Measurements from ENCODE around the gene GNRH2. TPM values are rescaled to one million over a fixed set of nuclear protein-coding genes. Genes with fewer than 3 reads are reported as not detected.

Gene GNRH2
- polyA plus RNA-seq, 4 donors, result 0.15 to 0.83 TPM; not detected in 2

GRCh38 chr20:3084283-3084985 is 41.0 kb downstream of the GNRH2 start, which contains the start of gene AVP:
TSS of gene AVP (minus strand) at chr20:3084724. CDS start at chr20:3084674, 50 bp downstream.
- Histone ChIP-seq H3K4me3 (ENCODE audit: low read depth in 1 of 3, low read length in 3 of 3) (no peak within 1 kb of the TSS), H3K9me3 (ENCODE audit: control insufficient read depth in 2 of 2, insufficient read depth in 1 of 2, low read depth in 1 of 2, low read length in 1 of 2) (no peaks in the 10 kb centered on the region), H3K27ac (ENCODE audit: low read depth in 1 of 3, low read length in 2 of 3) (no peak within 1 kb of the TSS), H3K4me1 (ENCODE audit: control insufficient read depth in 3 of 3, insufficient read depth in 2 of 3, low read depth in 1 of 3, low read length in 2 of 3) (no peaks in the 10 kb centered on the region), H3K27me3 (ENCODE audit: control insufficient read depth in 3 of 3, insufficient read depth in 3 of 3, low read length in 3 of 3) (peaks cover 6 to 34% (median 13%) of the 10 kb centered on the region in 3 donors), H3K36me3 (ENCODE audit: control insufficient read depth in 3 of 3, insufficient read depth in 2 of 3, low read depth in 1 of 3, low read length in 3 of 3) (no peaks in the 10 kb centered on the region)
- DNase-seq (no peak), FAIRE-seq (no peak)
- 82 to 92% (median 90%) methylated on average over 26 to 28 of the region's 28 CpGs for WGBS, 3 donors

- no peak for FAIRE-seq
- no peaks in the 10 kb centered on the region for H3K4me1 ChIP-seq (ENCODE audit: control insufficient read depth in 3 of 3, insufficient read depth in 2 of 3, low read depth in 1 of 3, low read length in 2 of 3)
- no peak overlapping the region for H3K4me3 ChIP-seq (ENCODE audit: low read depth in 1 of 3, low read length in 3 of 3)
- 83 to 90% (median 88%) methylated on average over 7 of the region's 7 CpGs for WGBS, 3 donors
- H3K36me3 ChIP-seq (ENCODE audit: control insufficient read depth in 3 of 3, insufficient read depth in 2 of 3, low read depth in 1 of 3, low read length in 3 of 3), result no peaks in the 10 kb centered on the region
- H3K27me3 ChIP-seq (ENCODE audit: control insufficient read depth in 3 of 3, insufficient read depth in 3 of 3, low read length in 3 of 3), result peaks cover 6 to 34% (median 13%) of the 10 kb centered on the region in 3 donors
- H3K27ac ChIP-seq (ENCODE audit: low read depth in 1 of 3, low read length in 2 of 3), result no peak overlapping the region
- H3K9me3 ChIP-seq (ENCODE audit: control insufficient read depth in 2 of 2, insufficient read depth in 1 of 2, low read depth in 1 of 2, low read length in 1 of 2), result no peaks in the 10 kb centered on the region
- DNase-seq, result no peak
These were observed 41.6 kb downstream of the GNRH2 start for GRCh38 chr20:3084986-3085360.

- peaks cover 6 to 32% (median 10%) of the 10 kb centered on the region in 3 donors for H3K27me3 ChIP-seq (ENCODE audit: control insufficient read depth in 3 of 3, insufficient read depth in 3 of 3, low read length in 3 of 3)
These were observed 42.2 kb downstream of the GNRH2 start for GRCh38 chr20:3085571-3086072.

GRCh38 chr20:3088031-3088430 is 44.6 kb downstream of the GNRH2 start:
- 83 to 87% (median 84%) methylated on average over 7 of the region's 7 CpGs for whole genome bisulfite sequencing, 3 donors
- Histone ChIP-seq H3K4me3 (ENCODE audit: low read depth in 1 of 3, low read length in 3 of 3) (no peak overlapping the region), H3K4me1 (ENCODE audit: control insufficient read depth in 3 of 3, insufficient read depth in 2 of 3, low read depth in 1 of 3, low read length in 2 of 3) (no peaks in the 10 kb centered on the region), H3K27ac (ENCODE audit: low read depth in 1 of 3, low read length in 2 of 3) (no peak overlapping the region), H3K9me3 (ENCODE audit: control insufficient read depth in 2 of 2, insufficient read depth in 1 of 2, low read depth in 1 of 2, low read length in 1 of 2) (no peaks in the 10 kb centered on the region), H3K36me3 (ENCODE audit: control insufficient read depth in 3 of 3, insufficient read depth in 2 of 3, low read depth in 1 of 3, low read length in 3 of 3) (no peaks in the 10 kb centered on the region), H3K27me3 (ENCODE audit: control insufficient read depth in 3 of 3, insufficient read depth in 3 of 3, low read length in 3 of 3) (peaks cover 6 to 32% (median 9%) of the 10 kb centered on the region in 3 donors)
- no peak for DNase-seq
- FAIRE-seq, result no peak

More at GRCh38 chr20:3085571-3086072, 42.2 kb downstream of the GNRH2 start:
- FAIRE-seq, result no peak
- Histone ChIP-seq H3K36me3 (ENCODE audit: control insufficient read depth in 3 of 3, insufficient read depth in 2 of 3, low read depth in 1 of 3, low read length in 3 of 3) (no peaks in the 10 kb centered on the region), H3K4me1 (ENCODE audit: control insufficient read depth in 3 of 3, insufficient read depth in 2 of 3, low read depth in 1 of 3, low read length in 2 of 3) (no peaks in the 10 kb centered on the region), H3K9me3 (ENCODE audit: control insufficient read depth in 2 of 2, insufficient read depth in 1 of 2, low read depth in 1 of 2, low read length in 1 of 2) (no peaks in the 10 kb centered on the region), H3K27ac (ENCODE audit: low read depth in 1 of 3, low read length in 2 of 3) (no peak overlapping the region), H3K4me3 (ENCODE audit: low read depth in 1 of 3, low read length in 3 of 3) (no peak overlapping the region)
- no peak for DNase-seq
- WGBS, 3 donors, result 94 to 96% (median 95%) methylated on average over 8 of the region's 8 CpGs

GRCh38 chr20:3090565-3090964 is 47.1 kb downstream of the GNRH2 start:
- H3K36me3 ChIP-seq (ENCODE audit: control insufficient read depth in 3 of 3, insufficient read depth in 2 of 3, low read depth in 1 of 3, low read length in 3 of 3), result no peaks in the 10 kb centered on the region
- peaks cover 3 to 33% (median 5%) of the 10 kb centered on the region in 3 donors for H3K27me3 ChIP-seq (ENCODE audit: control insufficient read depth in 3 of 3, insufficient read depth in 3 of 3, low read length in 3 of 3)
- DNase-seq (no peak), FAIRE-seq (no peak)
- H3K27ac ChIP-seq (ENCODE audit: low read depth in 1 of 3, low read length in 2 of 3), result no peak overlapping the region
- H3K9me3 ChIP-seq (ENCODE audit: control insufficient read depth in 2 of 2, insufficient read depth in 1 of 2, low read depth in 1 of 2, low read length in 1 of 2), result no peaks in the 10 kb centered on the region
- H3K4me3 ChIP-seq (ENCODE audit: low read depth in 1 of 3, low read length in 3 of 3), result no peak overlapping the region
- H3K4me1 ChIP-seq (ENCODE audit: control insufficient read depth in 3 of 3, insufficient read depth in 2 of 3, low read depth in 1 of 3, low read length in 2 of 3), result no peaks in the 10 kb centered on the region
- 0 to 11% (median 0%) methylated on average over 1 of the region's 1 CpG for WGBS, 3 donors

- 9 to 13% (median 13%) methylated on average over 35 to 81 of the region's 81 CpGs for WGBS, 3 donors
- DNase-seq, result peak in 1 of 2 donors; percentile 45
- Histone ChIP-seq H3K27ac (ENCODE audit: low read depth in 1 of 3, low read length in 2 of 3) (no peak overlapping the region), H3K4me3 (ENCODE audit: low read depth in 1 of 3, low read length in 3 of 3) (peak overlapping the region; percentile 12 to 30 (median 27)), H3K36me3 (ENCODE audit: control insufficient read depth in 3 of 3, insufficient read depth in 2 of 3, low read depth in 1 of 3, low read length in 3 of 3) (no peaks in the 10 kb centered on the region), H3K4me1 (ENCODE audit: control insufficient read depth in 3 of 3, insufficient read depth in 2 of 3, low read depth in 1 of 3, low read length in 2 of 3) (no peaks in the 10 kb centered on the region), H3K9me3 (ENCODE audit: control insufficient read depth in 2 of 2, insufficient read depth in 1 of 2, low read depth in 1 of 2, low read length in 1 of 2) (no peaks in the 10 kb centered on the region), H3K27me3 (ENCODE audit: control insufficient read depth in 3 of 3, insufficient read depth in 3 of 3, low read length in 3 of 3) (peaks cover 3 to 33% (median 5%) of the 10 kb centered on the region in 3 donors)
- no peak for FAIRE-seq
These were observed 49.4 kb downstream of the GNRH2 start for GRCh38 chr20:3092611-3093379.

- H3K4me1 ChIP-seq (ENCODE audit: control insufficient read depth in 3 of 3, insufficient read depth in 2 of 3, low read depth in 1 of 3, low read length in 2 of 3), result no peaks in the 10 kb centered on the region
- H3K9me3 ChIP-seq (ENCODE audit: control insufficient read depth in 2 of 2, insufficient read depth in 1 of 2, low read depth in 1 of 2, low read length in 1 of 2), result no peaks in the 10 kb centered on the region
- no peak for FAIRE-seq
- H3K4me3 ChIP-seq (ENCODE audit: low read depth in 1 of 3, low read length in 3 of 3), result no peak overlapping the region
- no peaks in the 10 kb centered on the region for H3K36me3 ChIP-seq (ENCODE audit: control insufficient read depth in 3 of 3, insufficient read depth in 2 of 3, low read depth in 1 of 3, low read length in 3 of 3)
- H3K27ac ChIP-seq (ENCODE audit: low read depth in 1 of 3, low read length in 2 of 3), result no peak overlapping the region
- no peak for DNase-seq
- WGBS, 3 donors, result 45 to 57% (median 51%) methylated on average over 10 of the region's 10 CpGs
- peaks cover 3 to 33% (median 5%) of the 10 kb centered on the region in 3 donors for H3K27me3 ChIP-seq (ENCODE audit: control insufficient read depth in 3 of 3, insufficient read depth in 3 of 3, low read length in 3 of 3)
These were observed 50.5 kb downstream of the GNRH2 start for GRCh38 chr20:3093861-3094361.

- peaks cover 3 to 33% (median 5%) of the 10 kb centered on the region in 3 donors for H3K27me3 ChIP-seq (ENCODE audit: control insufficient read depth in 3 of 3, insufficient read depth in 3 of 3, low read length in 3 of 3)
- H3K4me1 ChIP-seq (ENCODE audit: control insufficient read depth in 3 of 3, insufficient read depth in 2 of 3, low read depth in 1 of 3, low read length in 2 of 3), result no peaks in the 10 kb centered on the region
- H3K9me3 ChIP-seq (ENCODE audit: control insufficient read depth in 2 of 2, insufficient read depth in 1 of 2, low read depth in 1 of 2, low read length in 1 of 2), result no peaks in the 10 kb centered on the region
- no peak overlapping the region for H3K4me3 ChIP-seq (ENCODE audit: low read depth in 1 of 3, low read length in 3 of 3)
- WGBS, 3 donors, result 86 to 90% (median 88%) methylated on average over 13 of the region's 13 CpGs
- FAIRE-seq, result no peak
- no peak for DNase-seq
- H3K36me3 ChIP-seq (ENCODE audit: control insufficient read depth in 3 of 3, insufficient read depth in 2 of 3, low read depth in 1 of 3, low read length in 3 of 3), result no peaks in the 10 kb centered on the region
- no peak overlapping the region for H3K27ac ChIP-seq (ENCODE audit: low read depth in 1 of 3, low read length in 2 of 3)
These were observed 51.6 kb downstream of the GNRH2 start for GRCh38 chr20:3094848-3095629.
